HepG2 (cell line): ENCODE measurements around the gene SERTAD3. TPM values are rescaled to one million over a fixed set of nuclear protein-coding genes. Genes with fewer than 3 reads are reported as not detected.

ENCODE experiments used
- BCLAF1 ChIP-seq: fragments of 450-650 bp; IDR thresholded peaks from 2 replicates; pipeline ENCODE4 v1.6.1; 2017; ENCODE audit warnings: mild to moderate bottlenecking
- CENPX ChIP-seq: sonication (generic); formaldehyde crosslinking; IDR thresholded peaks from 2 replicates; pipeline ENCODE4 v1.9.0; 2021; ENCODE audit warnings: mild to moderate bottlenecking, missing genetic modification reagents, moderate library complexity
- ERF ChIP-seq: IDR thresholded peaks from 2 replicates; pipeline ENCODE4 v1.6.1; 2018; ENCODE audit warnings: missing biosample characterization, missing genetic modification reagents
- HMGXB4 ChIP-seq, 2 experiments: sonication (generic) in 1 of 2; formaldehyde crosslinking in 1 of 2; IDR thresholded peaks; 2 replicates each; pipeline versions ENCODE4 v1.4.0 to v1.6.1; 2018 to 2020; ENCODE audit warnings: missing genetic modification reagents in 2 of 2, borderline replicate concordance in 1 of 2, low read depth in 1 of 2, mild to moderate bottlenecking in 1 of 2, missing biosample characterization in 1 of 2
- MXI1 ChIP-seq: IDR thresholded peaks from 3 replicates; pipeline ENCODE4 v1.6.1; 2012; ENCODE audit warnings: low read depth, low read length, inconsistent platforms, borderline replicate concordance
- NAIF1 ChIP-seq: sonication (generic); formaldehyde crosslinking; IDR thresholded peaks from 2 replicates; pipeline ENCODE4 v1.5.0; 2020; ENCODE audit warnings: mild to moderate bottlenecking, missing genetic modification reagents, borderline replicate concordance
- POLR2G ChIP-seq: fragments of 200-400 bp; formaldehyde crosslinking; IDR thresholded peaks from 2 replicates; pipeline ENCODE4 v1.6.1; 2018; ENCODE audit warnings: mild to moderate bottlenecking, low read depth, low read length, moderate library complexity
- RBFOX2 ChIP-seq: fragments of 200-400 bp; formaldehyde crosslinking; IDR thresholded peaks from 2 replicates; pipeline ENCODE4 v1.6.1; 2017; ENCODE audit warnings: low read depth, mild to moderate bottlenecking, low read length
- SETDB1 ChIP-seq: sonication (generic); formaldehyde crosslinking; IDR thresholded peaks from 2 replicates; pipeline ENCODE4 v1.5.1; 2020; ENCODE audit warnings: missing genetic modification reagents, mild to moderate bottlenecking, borderline replicate concordance
- XRCC5 ChIP-seq: fragments of 200-400 bp; formaldehyde crosslinking; optimal IDR thresholded peaks from 2 replicates; pipeline ENCODE3; 2017; ENCODE audit warnings: mild to moderate bottlenecking, low read length
- YEATS2 ChIP-seq: sonication (generic); formaldehyde crosslinking; IDR thresholded peaks from 2 replicates; pipeline ENCODE4 v1.4.0; 2020; ENCODE audit warnings: missing genetic modification reagents, borderline replicate concordance
- ZBTB21 ChIP-seq: sonication (generic); formaldehyde crosslinking; IDR thresholded peaks from 2 replicates; pipeline ENCODE4 v1.4.0; 2020; ENCODE audit warnings: missing genetic modification reagents
- ZMYM2 ChIP-seq: sonication (generic); formaldehyde crosslinking; IDR thresholded peaks from 2 replicates; pipeline ENCODE4 v1.8.0; 2022; ENCODE audit warnings: mild to moderate bottlenecking, missing genetic modification reagents
- ZNF276 ChIP-seq: sonication (generic); formaldehyde crosslinking; IDR thresholded peaks from 2 replicates; pipeline ENCODE4 v1.4.0; 2020; ENCODE audit warnings: mild to moderate bottlenecking, low read depth, missing genetic modification reagents
- ZNF580 ChIP-seq: IDR thresholded peaks from 2 replicates; pipeline ENCODE4 v1.6.1; 2016; ENCODE audit warnings: low read depth, borderline replicate concordance
- ZNF687 ChIP-seq: sonication (generic); formaldehyde crosslinking; IDR thresholded peaks from 2 replicates; pipeline ENCODE4 v1.5.1; 2020; ENCODE audit warnings: mild to moderate bottlenecking, missing genetic modification reagents, moderate library complexity
- ZNF788 ChIP-seq: sonication (generic); formaldehyde crosslinking; IDR thresholded peaks from 2 replicates; pipeline ENCODE4 v1.5.0; 2020; ENCODE audit warnings: mild to moderate bottlenecking, missing genetic modification reagents, borderline replicate concordance
- polyA plus RNA-seq, 8 experiments: library from polyadenylated mRNA; depleted of rRNA in 3 of 8; stranded (reverse) in 7 of 8; unstranded in 1 of 8; fragments of >200 nt; fragmentation: Illumina TruSeq in 4 of 8; extraction: Trizol in 4 of 8; gene quantifications; 2 replicates each; pipeline versions ENCODE4 v1.2.1 to v1.2.3, GENCODE V29; 2011 to 2016; ENCODE audit warnings: low read depth in 4 of 8, missing spikeins in 1 of 8, mixed read lengths in 1 of 8; ENCODE audit not compliant: insufficient read depth in 1 of 8
- total RNA-seq, 5 experiments: library from RNA; depleted of rRNA; stranded (reverse); fragments of >200 nt; fragmentation: Illumina TruSeq; extraction: Trizol; gene quantifications; 2 replicates each; pipeline ENCODE4 v1.2.3, GENCODE V29; 2016; ENCODE audit warnings: low read depth in 1 of 5

The SERTAD3 gene
- total and polyA plus RNA-seq, 2 of the 13 experiments (the other 11 are each of a cell fraction or from before 2014, with no cell fraction given): 9.6 to 16.9 TPM

GRCh38 chr19:40403262-40403984 lies 40.7 kb downstream of the SERTAD3 start (continued):
- TF ChIP-seq BCLAF1: no peak
- no peak for TF ChIP-seq CENPX (CRISPR knock-in tag)
- peak in 1 of 2 experiments; percentile 59; a peak in 1 of 4 replicates for TF ChIP-seq HMGXB4 (CRISPR knock-in tag; IDR thresholded peaks at IDR 0.05; ENCODE audit: borderline replicate concordance in 1 of 2, low read depth in 1 of 2)
- no peak for TF ChIP-seq ZBTB21 (CRISPR knock-in tag)
- TF ChIP-seq ZMYM2 (CRISPR knock-in tag): peak; percentile 70; the same call in 1 of the 2 replicates
- peak; percentile 58 for TF ChIP-seq RBFOX2
- TF ChIP-seq XRCC5: no peak
- TF ChIP-seq YEATS2 (CRISPR knock-in tag): no peak
- 0 out of 2 replicates have a peak, but pooled peaks have one; percentile 16 for TF ChIP-seq ERF (CRISPR knock-in tag)
- no peak for TF ChIP-seq NAIF1
- TF ChIP-seq ZNF788: peak; percentile 28; the same call in 1 of the 2 replicates
- 0 out of 3 replicates have a peak, but pooled peaks have one; percentile 16 for TF ChIP-seq MXI1
- TF ChIP-seq ZNF687: peak; percentile 71; the same call in 1 of the 2 replicates
- TF ChIP-seq SETDB1 (CRISPR knock-in tag): no peak
- peak; percentile 32; the same call in 1 of the 2 replicates for TF ChIP-seq ZNF276 (CRISPR knock-in tag)
- TF ChIP-seq POLR2G: peak; percentile 49; the same call in 1 of the 2 replicates
- TF ChIP-seq ZNF580 (CRISPR knock-in tag): no peak
